HEK293 (cell line): ENCODE results near the gene ST3GAL2.
A peak's percentile ranks its signal among the peaks of the same experiment; 100 is the strongest.

ENCODE experiments used
- CTCF ChIA-PET: fragments of 350-600 bp; formaldehyde crosslinking; extraction: SDS; loops from one replicate; lab custom pipeline; 2021; ENCODE audit warnings: antibody characterized with exemption; lab: Yijun Ruan, JAX
- POLR2A ChIA-PET: fragments of 300-600 bp; formaldehyde crosslinking; extraction: SDS; loops from one replicate; lab custom pipeline; 2020; ENCODE audit warnings: antibody characterized with exemption, inconsistent platforms; lab: Yijun Ruan, JAX
- H3K27ac ChIP-seq: fragments of 200-500 bp; sonication (Bioruptor generic); 2 replicates; pipeline ENCODE4 v1.5.1; 2014; ENCODE audit warnings: low read depth, low read length, control low read depth, inconsistent platforms; ENCODE audit errors: extremely low read depth
- H3K36me3 ChIP-seq, 2 experiments: fragments of 200-500 bp in 1 of 2; sonication (Bioruptor generic) in 1 of 2; 1 replicate in 1 of 2; 2 replicates in 1 of 2; pipeline ENCODE4 v1.5.1; 2014 to 2017; ENCODE audit warnings: inconsistent platforms in 2 of 2, low read length in 2 of 2; ENCODE audit not compliant: control insufficient read depth in 2 of 2, insufficient read depth in 1 of 2
- H3K4me1 ChIP-seq: fragments of 200-500 bp; sonication (Bioruptor generic); 2 replicates; pipeline ENCODE4 v1.5.1; 2014; ENCODE audit warnings: mild to moderate bottlenecking, low read length, inconsistent platforms; ENCODE audit not compliant: control insufficient read depth, insufficient read depth
- H3K4me3 ChIP-seq: 2 replicates; pipeline ENCODE4 v1.5.1; 2011; ENCODE audit warnings: low read depth, mild to moderate bottlenecking, control low read depth, low read length, moderate library complexity
- H3K9me3 ChIP-seq: fragments of 200-500 bp; sonication (Bioruptor generic); 2 replicates; pipeline ENCODE4 v1.5.1; 2014; ENCODE audit warnings: low read depth, low read length, inconsistent platforms; ENCODE audit not compliant: control insufficient read depth, insufficient read depth
- EGR2 ChIP-seq: fragments of 450-650 bp; formaldehyde crosslinking; IDR thresholded peaks from 2 replicates; pipeline ENCODE4 v1.5.1; 2016; ENCODE audit warnings: low read depth, missing biosample characterization, missing genetic modification characterization
- KLF1 ChIP-seq: fragments of 450-650 bp; formaldehyde crosslinking; IDR thresholded peaks from 2 replicates; pipeline ENCODE4 v1.5.1; 2016; ENCODE audit warnings: missing biosample characterization, missing genetic modification characterization
- MEIS1 ChIP-seq: sonication (generic); formaldehyde crosslinking; IDR thresholded peaks from 2 replicates; pipeline ENCODE4 v1.8.1; 2022; ENCODE audit warnings: missing genetic modification reagents, mild to moderate bottlenecking, borderline replicate concordance
- PRDM10 ChIP-seq: fragments of 450-650 bp; formaldehyde crosslinking; IDR thresholded peaks from 2 replicates; pipeline ENCODE4 v1.5.1; 2016; ENCODE audit warnings: missing biosample characterization, missing genetic modification characterization
- ZBTB20 ChIP-seq: fragments of 450-650 bp; formaldehyde crosslinking; IDR thresholded peaks from 2 replicates; pipeline ENCODE4 v1.5.1; 2016; ENCODE audit warnings: missing biosample characterization, missing genetic modification characterization
- ZNF114 ChIP-seq: fragments of 450-650 bp; formaldehyde crosslinking; IDR thresholded peaks from 2 replicates; pipeline ENCODE4 v1.5.0; 2017; ENCODE audit warnings: missing biosample characterization, missing genetic modification characterization
- ZNF121 ChIP-seq: fragments of 450-650 bp; formaldehyde crosslinking; IDR thresholded peaks from 2 replicates; pipeline ENCODE4 v1.5.1; 2016; ENCODE audit warnings: missing biosample characterization, missing genetic modification characterization
- ZNF2 ChIP-seq: fragments of 450-650 bp; formaldehyde crosslinking; IDR thresholded peaks from 2 replicates; pipeline ENCODE4 v1.5.1; 2016; ENCODE audit warnings: missing biosample characterization, missing genetic modification characterization
- ZNF223 ChIP-seq: fragments of 450-650 bp; formaldehyde crosslinking; IDR thresholded peaks from 2 replicates; pipeline ENCODE4 v1.5.1; 2016; ENCODE audit warnings: missing biosample characterization, missing genetic modification characterization
- ZNF350 ChIP-seq: fragments of 450-650 bp; formaldehyde crosslinking; IDR thresholded peaks from 2 replicates; pipeline ENCODE4 v1.5.0; 2017; ENCODE audit warnings: missing biosample characterization, mild to moderate bottlenecking, missing genetic modification characterization
- ZNF48 ChIP-seq: fragments of 450-650 bp; formaldehyde crosslinking; IDR thresholded peaks from 2 replicates; pipeline ENCODE4 v1.5.1; 2016; ENCODE audit warnings: missing biosample characterization, missing genetic modification characterization
- ZNF670 ChIP-seq: fragments of 450-650 bp; formaldehyde crosslinking; IDR thresholded peaks from 2 replicates; pipeline ENCODE4 v1.5.1; 2016; ENCODE audit warnings: missing biosample characterization, missing genetic modification characterization, low read depth
- ZNF776 ChIP-seq: fragments of 450-650 bp; formaldehyde crosslinking; IDR thresholded peaks from 2 replicates; pipeline ENCODE4 v1.5.0; 2017; ENCODE audit warnings: missing biosample characterization, missing genetic modification characterization, borderline replicate concordance
- ZSCAN18 ChIP-seq: fragments of 450-650 bp; formaldehyde crosslinking; IDR thresholded peaks from 2 replicates; pipeline ENCODE4 v1.5.1; 2016; ENCODE audit warnings: missing biosample characterization, missing genetic modification characterization

ST3GAL2 gene

GRCh38 chr16:70448075-70448474, 9.2 kb upstream of the ST3GAL2 start:
- ChIA-PET POLR2A (no interaction called here), CTCF (no interaction called here)
- TF ChIP-seq ZNF121 (tag by site-specific recombination) (peak; percentile 68; the same call in 1 of the 2 replicates), ZBTB20 (no peak)
- Histone ChIP-seq H3K36me3 (no peaks in the 10 kb centered on the region), H3K4me1 (no peaks in the 10 kb centered on the region), H3K27ac (no peak overlapping the region), H3K9me3 (no peaks in the 10 kb centered on the region), H3K4me3 (no peak overlapping the region)

- POLR2A ChIA-PET = no interaction called here
- Histone ChIP-seq H3K9me3 (no peaks in the 10 kb centered on the region), H3K4me1 (no peaks in the 10 kb centered on the region; the same call in 1 of the 2 replicates), H3K36me3 (no peaks in the 10 kb centered on the region), H3K27ac (no peak overlapping the region), H3K4me3 (no peak overlapping the region)
- TF ChIP-seq ZNF776 (no peak), PRDM10 (tag by site-specific recombination) (no peak)
- CTCF ChIA-PET = no interaction called here
Measured at GRCh38 chr16:70444249-70445063, 5.6 kb upstream of the ST3GAL2 start.

- TF ChIP-seq EGR2 (no peak), ZNF48 (no peak), ZNF2 (no peak), ZNF121 (tag by site-specific recombination) (peak; percentile 57)
- no peaks in the 10 kb centered on the region; the same call in 1 of the 2 replicates for H3K4me1 ChIP-seq
- H3K4me3 ChIP-seq = no peak overlapping the region
- ChIA-PET CTCF (interaction anchor here (0.5 to 0.6 kb wide), 2 partner anchors 38 to 74 kb away, joined by 4 to 5 read pairs; no protein-coding TSS in a partner anchor), POLR2A (interaction anchor here (0.7 to 6.0 kb wide), 3 partner anchors 10 to 61 kb away, joined by 3 to 31 read pairs (median 20); partner anchors contain the start of gene FCSK)
- H3K9me3 ChIP-seq = no peaks in the 10 kb centered on the region
- no peaks in the 10 kb centered on the region for H3K36me3 ChIP-seq
- H3K27ac ChIP-seq = no peak overlapping the region
Measured at GRCh38 chr16:70442344-70442743, 3.4 kb upstream of the ST3GAL2 start.

- POLR2A ChIA-PET = interaction anchor here (6.0 kb wide), 1 partner anchor 13 kb away, joined by 31 read pairs; the partner anchor contains the start of gene FCSK
- CTCF ChIA-PET = interaction anchor here (0.8 kb wide), 1 partner anchor 19 kb away, joined by 3 read pairs; no protein-coding TSS in a partner anchor
Measured at GRCh38 chr16:70441406-70441990, 2.6 kb upstream of the ST3GAL2 start.

More at GRCh38 chr16:70441406-70441990, 2.6 kb upstream of the ST3GAL2 start:
- Histone ChIP-seq H3K27ac (no peak overlapping the region), H3K36me3 (no peaks in the 10 kb centered on the region), H3K9me3 (no peaks in the 10 kb centered on the region), H3K4me3 (no peak overlapping the region), H3K4me1 (peaks cover 4% of the 10 kb centered on the region)
- TF ChIP-seq ZNF350 (tag by site-specific recombination) = no peak
- TF ChIP-seq ZNF670 (tag by site-specific recombination) = no peak
- no peak for TF ChIP-seq KLF1 (tag by site-specific recombination)
- TF ChIP-seq ZSCAN18 (tag by site-specific recombination) = no peak
- no peak for TF ChIP-seq ZNF114 (tag by site-specific recombination)
- TF ChIP-seq MEIS1 = no peak
- no peak for TF ChIP-seq ZNF223 (tag by site-specific recombination)
